ENCODE results near the gene ZBTB9.

Gene ZBTB9

DNA sequence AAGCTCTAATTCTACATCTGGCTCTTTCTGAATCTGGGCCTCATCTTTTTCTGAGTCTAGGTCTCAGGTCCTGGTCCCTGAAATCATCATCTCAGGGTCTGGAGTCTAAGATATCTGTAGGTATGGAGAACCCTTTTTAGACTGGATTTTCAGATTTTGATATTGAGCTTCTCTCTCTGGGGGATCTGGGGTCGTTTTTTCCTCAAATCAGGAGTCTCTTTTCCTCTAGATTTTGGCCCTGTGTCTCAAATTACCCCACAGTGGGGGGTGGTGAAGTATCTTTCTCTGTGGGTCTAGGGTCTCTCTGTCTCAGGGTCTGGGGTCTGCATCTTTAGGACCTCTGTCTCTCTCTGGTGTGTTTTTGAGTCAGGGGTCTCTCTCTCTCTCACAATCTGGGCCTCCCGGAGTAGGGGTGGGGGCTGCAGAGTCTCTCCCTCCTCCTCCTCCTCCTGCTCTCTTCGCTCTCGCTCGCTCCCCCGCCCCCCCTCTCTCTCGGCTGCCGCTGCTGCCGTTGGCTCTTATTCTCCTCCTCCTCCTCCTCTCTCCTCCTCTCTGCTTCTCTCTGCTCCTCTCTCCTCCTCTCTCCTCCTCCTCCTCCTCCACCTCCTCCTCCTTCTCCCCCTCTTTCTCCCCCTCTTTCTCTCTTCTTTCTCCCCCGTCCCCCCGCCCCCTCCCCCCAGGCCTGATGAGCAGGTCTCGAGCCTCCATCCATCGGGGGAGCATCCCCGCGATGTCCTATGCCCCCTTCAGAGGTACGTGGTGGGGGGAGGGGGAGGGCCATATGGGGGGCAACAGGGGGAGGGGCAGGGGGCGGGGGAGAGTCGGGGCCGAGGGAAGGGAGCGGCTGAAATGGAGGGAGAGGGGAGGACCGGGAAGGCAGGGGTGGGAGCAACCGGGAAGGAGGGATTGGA lies 34.5 kb upstream of the ZBTB9 start, which contains the start of gene SYNGAP1:
TSS of gene SYNGAP1 (plus strand) at position 486 of the 911 bp plus-strand sequence. CDS start at position 686, 200 bp downstream.
- DNase-seq (ENCODE audit: low read depth), result no peak

DNA sequence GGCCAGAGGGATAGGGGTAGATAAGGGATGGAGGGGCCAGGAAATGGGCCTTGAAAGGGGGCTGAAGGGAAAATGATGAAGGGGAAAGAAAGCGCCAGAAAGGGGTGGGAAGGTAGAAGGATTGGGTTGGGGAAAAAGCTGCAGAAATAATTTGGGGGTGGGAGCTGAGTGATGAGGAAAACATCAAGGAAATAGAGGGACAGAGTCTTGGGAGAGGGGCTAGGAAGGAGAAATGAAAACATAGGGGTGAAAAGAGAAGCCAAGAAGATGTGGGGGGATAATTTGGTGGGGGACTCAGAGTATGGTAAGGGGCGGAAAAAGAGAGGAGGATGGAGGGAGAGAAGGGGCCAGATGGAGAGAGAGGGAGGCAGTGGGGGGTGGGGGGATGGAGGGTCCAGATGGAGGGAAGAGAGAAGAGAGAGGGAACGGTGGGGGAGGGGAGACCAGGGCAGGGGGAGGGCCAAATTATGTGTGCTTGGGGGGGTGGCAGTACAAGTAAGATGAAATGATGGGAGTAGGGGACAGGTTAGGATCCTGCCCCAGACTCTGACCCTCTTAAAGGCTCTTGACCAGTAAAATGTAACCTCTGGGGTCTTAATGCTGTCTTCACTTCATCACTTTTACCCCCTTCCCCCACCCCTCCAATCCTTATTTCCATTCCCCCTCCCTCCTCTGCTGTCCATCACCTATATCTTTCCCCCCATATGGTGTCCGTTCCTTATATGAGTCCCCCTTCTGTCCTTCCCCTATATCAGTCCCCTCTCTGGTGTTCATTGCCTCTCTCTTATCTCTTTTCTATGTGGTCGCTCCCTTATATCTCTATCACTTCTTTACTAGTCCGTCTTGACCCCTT lies 33.7 kb upstream of the ZBTB9 start:
- DNase-seq (ENCODE audit: low read depth), result no peak

DNA sequence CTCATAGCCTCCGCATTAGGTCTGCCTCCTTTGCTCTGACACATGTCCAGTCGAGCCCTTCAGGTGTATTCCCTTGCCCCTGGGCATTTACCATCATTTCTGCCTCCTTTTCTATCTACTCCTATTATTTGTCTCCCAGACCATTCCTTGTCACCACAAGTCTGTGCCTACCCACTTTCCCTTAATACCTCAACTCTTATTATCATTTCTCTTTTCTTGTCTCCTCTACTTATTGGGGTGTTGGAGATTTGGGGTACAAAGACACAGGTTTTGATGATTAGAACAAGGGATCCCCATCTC lies 33.1 kb upstream of the ZBTB9 start:
- no peak for DNase-seq (ENCODE audit: low read depth)

DNA sequence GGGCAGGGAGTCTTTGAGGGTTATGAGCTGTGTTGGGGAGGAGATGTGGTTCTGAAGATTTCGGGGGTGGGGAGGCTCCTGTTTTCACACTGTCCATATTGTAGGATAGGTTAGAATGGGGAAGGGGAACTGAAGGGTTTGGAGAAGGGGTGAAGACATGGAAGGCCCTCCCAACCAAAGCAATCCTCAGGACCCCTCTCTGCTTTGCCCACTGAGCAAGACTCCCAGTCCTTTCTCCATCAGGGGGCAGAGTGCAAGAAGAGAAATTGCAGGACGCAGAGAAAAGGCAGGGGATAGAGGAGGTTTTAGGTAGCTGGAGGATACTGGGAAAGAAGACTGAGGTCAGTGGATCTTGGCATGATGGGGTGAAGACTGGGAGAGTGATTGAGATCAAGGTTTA lies 30.6 kb upstream of the ZBTB9 start:
- no peak for DNase-seq (ENCODE audit: low read depth)

DNA sequence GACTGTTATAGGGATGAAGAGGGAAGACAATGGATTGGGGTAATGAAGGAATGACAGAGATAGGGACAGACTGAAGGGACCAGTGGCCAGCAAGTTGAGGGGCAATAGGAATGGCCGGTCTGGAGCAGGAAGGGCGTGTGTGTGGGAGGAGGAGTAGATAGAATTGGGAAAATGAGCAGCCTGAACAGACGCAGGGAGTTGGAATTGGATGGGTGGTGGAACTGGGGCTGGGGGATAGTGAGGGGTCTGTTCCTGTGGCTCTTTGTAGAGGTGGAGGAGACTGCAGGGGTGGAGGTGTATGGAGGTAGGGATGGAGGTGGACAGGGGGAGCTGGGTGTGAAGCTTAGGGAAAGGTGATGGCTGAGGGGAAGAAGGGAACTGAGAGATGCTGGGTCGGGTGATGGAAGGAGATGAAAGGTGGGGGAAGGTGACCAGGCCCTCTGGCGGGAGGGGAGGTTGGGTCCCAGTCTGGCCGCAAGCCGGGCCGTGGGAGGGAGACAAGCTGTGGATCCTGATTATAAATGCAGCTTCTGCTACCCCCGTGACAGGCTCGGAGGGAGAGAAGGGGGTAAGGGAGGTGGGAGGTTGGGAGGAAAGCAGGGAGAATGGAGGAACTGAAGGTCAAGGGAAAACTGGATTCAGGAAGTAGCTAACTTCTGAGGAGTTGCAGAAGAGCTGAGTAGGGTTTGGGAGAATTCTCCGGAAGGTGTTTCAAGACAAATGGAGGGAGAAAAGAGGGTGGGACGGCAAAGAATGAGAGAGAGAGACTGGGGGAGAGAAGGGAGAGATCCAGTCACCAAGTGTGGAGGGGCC lies 29.3 kb upstream of the ZBTB9 start:
- DNase-seq (ENCODE audit: low read depth), result no peak

DNA sequence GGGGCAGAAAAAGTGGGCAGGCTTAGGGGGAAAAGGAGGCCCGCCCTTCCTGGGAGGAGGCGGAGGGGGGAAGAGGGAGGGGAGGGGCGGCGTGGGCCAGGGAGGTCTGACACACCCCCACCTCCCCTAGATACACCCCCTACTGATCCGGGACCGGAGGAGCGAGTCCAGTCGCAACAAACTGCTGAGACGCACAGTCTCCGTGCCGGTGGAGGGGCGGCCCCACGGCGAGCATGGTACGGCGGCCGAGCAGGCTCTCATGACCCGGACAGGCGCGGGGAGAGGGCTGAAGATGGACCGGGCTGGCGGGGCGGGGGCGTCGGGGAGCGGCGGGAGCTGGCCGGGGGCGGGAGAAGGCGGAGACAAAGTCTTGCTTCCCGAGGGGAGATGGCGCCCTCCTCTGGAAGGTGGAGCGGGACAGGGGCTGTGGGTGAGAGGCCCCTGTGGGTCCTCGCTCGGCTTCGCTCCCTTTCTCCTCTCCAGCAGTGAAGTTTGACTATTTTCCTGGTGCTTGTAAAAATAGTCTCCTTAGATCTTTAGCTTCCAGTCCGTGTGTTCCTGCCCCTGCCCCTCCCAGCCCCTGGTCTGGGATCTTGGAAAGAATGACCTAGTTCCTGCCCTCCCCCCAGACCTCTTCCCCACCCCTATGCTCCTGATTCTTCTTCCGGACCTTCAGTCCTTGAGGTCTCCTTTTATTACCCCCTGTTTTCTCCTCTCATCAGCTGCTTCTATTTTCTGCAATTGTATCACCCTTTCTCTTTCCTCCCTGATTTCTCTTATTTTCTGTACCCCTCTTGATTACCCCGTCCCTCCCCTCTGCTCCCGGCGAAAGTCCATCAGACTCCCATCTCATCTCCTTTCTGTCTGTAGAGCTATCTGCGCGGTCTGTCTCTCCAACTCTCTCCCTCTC lies 28.5 kb upstream of the ZBTB9 start:
- peak; percentile 63 for DNase-seq (ENCODE audit: low read depth)

DNA sequence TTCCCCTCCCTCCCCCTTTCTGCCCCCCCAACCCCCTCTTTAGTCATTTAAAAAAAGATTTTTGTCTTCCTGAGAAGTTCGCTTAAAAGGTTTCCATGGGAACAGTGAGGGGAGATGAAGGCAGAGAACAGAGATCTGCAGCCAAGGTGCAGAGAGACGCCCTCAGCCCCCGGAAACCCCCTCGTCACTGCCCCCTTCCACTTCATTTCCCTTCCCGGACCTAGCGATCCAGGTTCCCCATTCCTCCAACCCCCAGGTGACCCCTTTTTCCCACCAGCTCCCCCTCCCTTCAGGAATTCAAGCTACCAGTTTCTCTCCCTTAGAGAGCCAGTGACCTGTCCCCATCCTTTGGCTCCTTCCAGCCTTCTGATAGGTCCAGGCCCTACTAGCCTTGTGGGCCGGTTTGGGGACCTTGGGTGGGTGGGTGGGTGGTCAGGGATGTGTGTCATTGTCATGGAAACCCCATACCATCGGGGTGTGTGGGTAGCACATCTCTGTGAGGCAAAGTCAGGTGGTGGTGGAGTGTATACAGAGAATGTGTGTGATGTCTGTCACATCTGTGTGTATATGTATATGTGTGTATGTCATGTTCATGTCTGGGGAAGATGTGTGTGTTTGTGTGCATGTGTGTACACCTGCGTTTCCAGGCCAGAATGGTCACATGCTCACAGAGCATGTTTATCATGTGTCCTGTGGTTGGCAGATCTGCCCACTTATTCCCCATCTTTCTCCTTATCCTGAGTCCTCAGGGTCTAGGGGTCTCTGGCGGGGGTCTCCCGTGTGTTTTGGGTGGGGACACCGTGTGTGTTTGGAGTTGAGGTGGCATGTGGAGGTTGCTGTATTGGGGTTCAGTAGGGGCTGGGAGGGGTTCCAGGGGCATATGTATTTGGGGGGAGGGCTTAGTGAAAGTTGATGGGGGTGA lies 27.5 kb upstream of the ZBTB9 start:
- DNase-seq (ENCODE audit: low read depth), result no peak

DNA sequence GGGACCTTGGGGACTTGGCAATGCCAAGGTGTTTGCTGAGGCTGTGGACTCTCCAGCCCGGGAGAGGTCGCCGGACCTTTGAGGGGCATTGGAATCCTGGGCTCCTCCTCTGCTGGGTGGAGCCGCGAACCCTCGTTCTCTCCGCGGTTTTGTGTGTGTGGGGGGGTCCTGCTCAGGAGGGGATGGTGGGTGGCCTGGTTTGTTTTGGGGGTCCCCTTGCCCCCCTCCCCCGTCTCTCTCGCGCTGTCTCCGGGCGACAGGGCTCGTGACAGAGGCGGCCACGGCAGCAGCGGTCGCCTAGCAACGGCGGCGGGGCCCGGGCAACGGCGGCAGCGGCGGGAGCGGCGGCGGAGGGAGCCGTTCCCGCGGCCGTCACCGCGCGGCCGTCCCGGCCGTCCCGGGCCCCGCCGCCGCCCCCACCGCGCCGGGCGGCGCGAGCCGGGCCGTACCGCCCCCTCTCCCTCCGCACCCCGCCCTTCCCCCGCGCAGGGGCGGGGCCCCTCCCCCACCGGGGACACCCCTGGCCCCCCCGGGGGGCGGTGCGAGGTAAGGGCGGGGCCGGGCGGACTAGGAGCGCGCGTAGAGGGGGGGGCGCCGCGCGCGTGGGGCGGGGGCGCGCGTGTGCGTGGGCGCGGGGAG lies 26.7 kb upstream of the ZBTB9 start:
- no peak for DNase-seq (ENCODE audit: low read depth)

DNA sequence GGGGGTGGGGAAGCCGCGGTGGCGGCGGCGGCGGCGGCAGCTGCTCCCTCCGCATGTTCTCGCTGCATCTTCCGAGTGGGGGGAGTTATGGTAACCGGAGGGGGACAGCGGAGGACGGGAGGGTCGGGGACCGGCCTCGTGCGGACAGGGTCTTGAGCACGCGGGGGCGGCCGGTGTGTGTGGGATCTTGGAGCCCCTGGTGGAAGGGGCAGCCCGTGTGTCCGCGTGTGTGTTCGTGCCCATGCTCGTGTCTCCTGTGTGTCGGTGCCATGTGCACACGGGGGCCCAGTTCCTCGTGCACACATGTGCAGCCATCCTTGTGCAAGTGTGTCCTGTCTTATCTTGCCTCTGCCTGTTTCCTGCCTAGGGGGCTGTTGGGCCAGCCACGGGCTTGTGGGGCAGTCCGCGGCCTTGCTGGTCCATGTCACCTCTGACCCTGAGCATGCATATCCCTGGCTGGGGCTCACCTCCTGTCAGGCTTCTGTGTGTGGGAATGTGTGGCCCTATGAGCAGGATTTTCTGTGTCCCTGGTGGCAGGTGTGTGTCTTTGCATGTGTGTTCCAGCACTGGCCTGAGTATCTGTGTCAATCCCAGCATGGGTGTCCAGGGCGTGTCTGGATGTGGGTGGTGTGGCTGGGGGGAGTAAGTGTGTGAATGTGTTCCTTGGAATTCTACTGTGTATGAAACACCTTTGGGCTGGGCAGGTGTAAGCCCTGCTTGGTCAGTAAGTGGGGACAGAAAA lies 26.0 kb upstream of the ZBTB9 start:
- DNase-seq (ENCODE audit: low read depth), result no peak

DNA sequence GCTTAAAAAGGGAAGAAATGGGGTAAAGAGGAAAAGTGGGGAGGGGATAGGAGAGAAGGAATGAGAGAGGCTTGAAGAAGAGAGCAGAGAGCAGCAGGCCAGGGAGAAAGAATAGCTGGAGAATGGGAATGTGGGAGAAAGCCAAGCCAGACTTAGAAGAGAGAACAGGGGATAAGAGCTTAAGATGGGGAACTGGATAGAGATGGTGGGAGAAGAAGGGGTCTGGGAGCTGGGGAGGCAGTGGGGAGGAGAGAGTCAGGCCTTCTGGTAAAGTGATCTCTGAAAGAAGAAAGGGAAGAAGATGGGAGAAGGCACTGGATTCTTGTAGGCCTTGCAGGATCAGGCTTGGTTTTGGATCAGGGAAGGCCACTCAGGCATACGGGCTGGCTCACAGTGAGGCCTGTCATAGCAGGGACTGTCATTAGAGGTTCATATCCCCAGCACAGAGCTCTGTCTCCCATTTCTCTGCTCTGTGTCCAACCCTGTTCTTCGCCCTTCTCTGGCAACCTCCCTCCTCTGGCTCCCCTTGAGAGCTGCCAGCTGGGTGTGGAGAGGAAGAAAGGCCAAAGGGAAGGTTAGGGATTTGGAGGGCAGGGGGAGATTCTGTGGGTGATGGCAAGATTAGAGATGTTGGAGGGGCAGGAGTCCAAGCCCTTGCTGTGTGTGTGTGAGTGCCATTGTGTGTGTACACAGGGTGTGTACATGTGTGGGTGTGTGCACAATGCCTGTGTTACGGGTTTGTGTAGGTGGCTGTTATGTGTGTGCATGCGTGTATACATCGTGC lies 25.2 kb upstream of the ZBTB9 start:
- no peak for DNase-seq (ENCODE audit: low read depth)

DNA sequence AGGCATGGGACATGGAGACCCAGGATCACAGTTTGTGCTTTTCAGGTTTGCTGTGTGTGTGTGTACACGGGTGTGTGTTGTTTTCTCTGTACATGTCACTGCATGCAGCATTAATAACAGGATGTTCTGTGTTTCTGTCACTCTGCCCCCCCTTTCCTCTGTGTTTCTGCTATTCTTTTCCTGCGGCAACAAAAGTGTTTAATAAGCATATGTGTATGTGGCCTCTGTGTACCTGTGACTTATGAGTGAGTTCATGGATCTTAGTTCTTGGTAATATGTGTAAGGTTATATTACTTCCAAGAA lies 24.7 kb upstream of the ZBTB9 start:
- no peak for DNase-seq (ENCODE audit: low read depth)

DNA sequence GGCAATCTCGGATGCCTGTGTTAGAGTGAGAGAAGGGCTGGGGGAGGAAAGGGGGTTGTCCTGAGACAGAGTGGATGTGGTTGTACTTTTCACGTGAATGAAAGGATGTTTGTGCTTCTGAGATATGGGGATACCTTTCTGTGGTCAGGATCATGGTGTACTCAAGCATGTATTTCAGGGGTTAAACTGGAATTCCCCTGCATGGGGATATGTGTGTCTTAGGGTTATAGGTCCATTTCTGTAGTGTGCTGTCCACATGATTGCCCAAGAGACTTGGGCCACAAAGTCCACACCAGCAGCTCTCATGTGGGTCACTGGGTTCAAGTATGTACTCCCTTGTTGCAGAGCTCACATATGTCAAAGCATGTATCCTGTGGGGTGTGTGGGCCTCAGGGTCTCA lies 24.0 kb upstream of the ZBTB9 start:
- no peak for DNase-seq (ENCODE audit: low read depth)

DNA sequence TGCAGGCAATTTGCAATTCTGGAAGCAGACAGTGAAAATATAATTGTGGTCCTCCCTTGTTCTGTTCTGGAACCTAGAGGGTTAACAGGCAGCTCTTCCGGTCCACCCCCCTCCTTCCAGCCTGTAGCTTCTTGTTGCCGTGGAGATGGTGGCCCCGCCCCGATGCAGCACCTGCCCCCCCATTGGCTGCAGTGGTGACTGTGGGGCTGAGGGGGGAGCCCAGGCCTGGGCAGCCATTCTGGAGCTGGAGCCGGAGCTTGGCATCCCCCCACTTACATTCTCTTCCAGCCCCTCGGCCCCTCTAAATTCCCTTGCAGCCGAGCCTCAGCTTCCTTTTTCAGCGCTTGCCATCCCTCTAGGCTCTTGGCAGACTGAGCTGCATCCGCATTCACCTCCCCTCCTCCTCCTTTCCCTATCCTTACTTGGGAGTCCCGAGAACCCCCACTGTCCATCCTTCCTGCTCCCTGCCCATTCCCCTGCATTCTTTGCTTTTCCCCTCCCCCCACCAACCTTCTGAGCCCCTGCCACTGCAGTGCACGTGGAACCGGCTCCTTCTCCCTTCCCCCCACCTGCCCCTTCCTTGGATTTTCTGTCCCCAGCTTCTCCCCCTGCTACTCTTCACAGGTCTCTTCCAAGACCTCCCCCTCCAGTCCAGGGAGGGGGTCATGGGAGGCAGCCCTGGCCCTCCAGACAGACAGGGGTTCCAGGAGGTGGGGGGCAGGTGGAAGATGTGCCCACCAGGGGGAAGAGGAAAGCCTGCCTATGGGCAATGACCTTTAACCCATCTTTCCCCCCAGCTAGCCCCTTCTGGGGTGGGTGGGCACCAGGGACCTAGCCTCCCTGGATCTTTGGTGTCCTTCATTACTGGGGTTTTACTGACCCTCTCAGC lies 23.1 kb upstream of the ZBTB9 start:
- DNase-seq (ENCODE audit: low read depth), result peak; percentile 77

DNA sequence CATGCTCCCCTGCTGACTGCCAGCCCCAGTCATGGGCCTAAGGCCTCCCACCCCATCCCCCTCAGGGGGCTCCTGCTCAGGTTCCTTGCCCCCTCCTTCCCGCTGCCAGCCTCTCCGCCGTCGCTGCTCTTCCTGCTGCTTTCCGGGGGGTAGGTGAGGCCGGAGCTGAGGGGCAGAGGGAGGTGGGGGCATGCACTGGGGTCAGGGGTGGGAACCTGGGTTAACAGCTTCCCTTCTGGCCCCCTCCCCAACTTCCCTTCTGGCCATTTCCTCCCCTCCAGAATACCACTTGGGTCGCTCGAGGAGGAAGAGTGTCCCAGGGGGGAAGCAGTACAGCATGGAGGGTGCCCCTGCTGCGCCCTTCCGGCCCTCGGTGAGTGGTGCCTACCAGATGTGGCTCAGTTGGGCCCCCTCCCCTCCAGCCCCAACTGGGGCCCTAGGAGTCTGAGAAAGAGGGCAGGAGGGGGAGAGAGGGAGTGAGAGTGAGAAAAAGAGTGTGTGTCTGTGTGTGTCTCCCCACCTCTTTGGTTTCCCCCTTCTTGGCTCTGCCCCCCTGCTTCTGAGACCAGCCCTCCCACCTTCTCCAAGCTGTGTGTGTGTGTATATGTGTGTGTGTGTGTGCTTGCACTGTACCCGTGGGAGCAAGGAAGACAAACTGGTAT lies 22.4 kb upstream of the ZBTB9 start:
- DNase-seq (ENCODE audit: low read depth), result no peak

DNA sequence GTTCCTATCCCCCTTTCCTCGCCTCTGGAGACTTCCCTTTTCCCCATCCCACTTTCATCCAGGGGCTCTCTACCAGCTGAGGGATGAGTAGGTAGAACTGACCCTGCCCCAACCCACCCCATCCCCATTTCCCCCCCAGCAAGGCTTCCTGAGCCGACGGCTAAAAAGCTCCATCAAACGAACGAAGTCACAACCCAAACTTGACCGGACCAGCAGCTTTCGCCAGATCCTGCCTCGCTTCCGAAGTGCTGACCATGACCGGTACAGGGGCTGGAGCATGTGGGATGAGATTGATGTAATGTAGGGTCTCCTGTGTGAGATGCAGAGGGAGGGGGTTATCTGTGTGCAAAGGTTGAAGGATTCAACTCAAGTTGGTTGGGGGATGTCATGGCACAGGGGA lies 21.8 kb upstream of the ZBTB9 start:
- no peak for DNase-seq (ENCODE audit: low read depth)

DNA sequence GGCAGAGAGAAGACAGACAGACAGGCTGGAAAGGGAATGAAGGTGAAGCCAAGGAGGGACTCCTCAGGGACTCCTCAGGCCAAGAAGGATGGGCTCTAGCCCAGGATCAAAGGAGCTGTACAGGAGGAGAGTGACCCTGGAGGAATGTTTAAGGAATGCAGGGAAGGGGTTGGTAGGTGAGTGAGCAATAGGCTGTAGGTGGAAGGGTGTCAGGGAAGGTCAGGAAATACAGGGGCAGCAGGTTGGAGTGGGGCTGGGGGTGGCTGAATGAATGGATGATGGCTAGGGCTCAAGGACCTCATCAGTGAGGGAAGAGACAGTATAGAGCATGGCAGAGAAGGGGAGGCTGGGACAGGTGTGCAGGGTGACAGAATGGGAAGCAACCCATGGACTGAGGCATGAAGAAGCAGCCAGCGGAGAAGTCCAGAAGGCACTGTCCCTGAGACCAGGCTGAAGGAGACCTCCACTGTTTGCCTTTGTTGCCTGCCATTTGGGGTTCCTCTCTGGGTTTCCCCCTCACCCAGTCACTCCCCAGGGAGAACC lies 21.3 kb upstream of the ZBTB9 start:
- DNase-seq (ENCODE audit: low read depth), result no peak
